ENCODE data around the gene BRD4. TPM values are rescaled to one million over a fixed set of nuclear protein-coding genes. Genes with fewer than 3 reads are reported as not detected.
A peak's percentile ranks its signal among the peaks of the same experiment; 100 is the strongest.

BRD4 gene
- total RNA-seq, 2 experiments from 2014 or later, result 94.3 to 99.6 TPM

DNA sequence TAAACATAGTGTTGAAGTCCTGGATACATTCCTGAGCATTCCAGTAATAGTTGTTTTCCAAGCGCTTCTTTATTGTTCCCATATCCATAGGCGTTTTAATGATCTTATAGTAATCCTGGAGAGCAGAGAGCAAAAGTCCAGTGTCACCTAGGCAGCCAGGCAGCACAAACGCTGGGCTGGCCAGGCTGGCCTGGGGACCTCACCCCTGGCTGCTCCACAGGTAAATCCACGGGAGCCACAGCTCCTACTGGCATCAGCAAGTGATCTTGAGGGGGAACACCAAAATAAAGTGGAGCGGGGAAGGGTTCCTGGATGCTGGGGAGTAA, 63.4 kb downstream of the BRD4 start:
- H3K27me3 Mint-ChIP-seq, result no peaks in the 10 kb centered on the region
- ATAC-seq, result no peak
- ChIA-PET CTCF (no interaction called here), POLR2A (no interaction called here)
- H3K9me3 Mint-ChIP-seq, result no peaks in the 10 kb centered on the region
- intact Hi-C loops (cut with micrococcal nuclease), result loop anchor here (10.0 kb wide), 1 partner anchor 286 kb away; no protein-coding TSS in a partner anchor
- DNase-seq, result no peak
- TF ChIP-seq, protein P1, sequence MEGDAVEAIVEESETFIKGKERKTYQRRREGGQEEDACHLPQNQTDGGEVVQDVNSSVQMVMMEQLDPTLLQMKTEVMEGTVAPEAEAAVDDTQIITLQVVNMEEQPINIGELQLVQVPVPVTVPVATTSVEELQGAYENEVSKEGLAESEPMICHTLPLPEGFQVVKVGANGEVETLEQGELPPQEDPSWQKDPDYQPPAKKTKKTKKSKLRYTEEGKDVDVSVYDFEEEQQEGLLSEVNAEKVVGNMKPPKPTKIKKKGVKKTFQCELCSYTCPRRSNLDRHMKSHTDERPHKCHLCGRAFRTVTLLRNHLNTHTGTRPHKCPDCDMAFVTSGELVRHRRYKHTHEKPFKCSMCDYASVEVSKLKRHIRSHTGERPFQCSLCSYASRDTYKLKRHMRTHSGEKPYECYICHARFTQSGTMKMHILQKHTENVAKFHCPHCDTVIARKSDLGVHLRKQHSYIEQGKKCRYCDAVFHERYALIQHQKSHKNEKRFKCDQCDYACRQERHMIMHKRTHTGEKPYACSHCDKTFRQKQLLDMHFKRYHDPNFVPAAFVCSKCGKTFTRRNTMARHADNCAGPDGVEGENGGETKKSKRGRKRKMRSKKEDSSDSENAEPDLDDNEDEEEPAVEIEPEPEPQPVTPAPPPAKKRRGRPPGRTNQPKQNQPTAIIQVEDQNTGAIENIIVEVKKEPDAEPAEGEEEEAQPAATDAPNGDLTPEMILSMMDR (IDR thresholded peaks at IDR 0.05), result no peak
- H3K4me1 Mint-ChIP-seq (ENCODE audit: low read depth), result peaks cover 24% of the 10 kb centered on the region
- H3K27ac Mint-ChIP-seq, result peak overlapping the region; percentile 47
- no peak overlapping the region for H3K4me3 Mint-ChIP-seq
- H3K36me3 Mint-ChIP-seq (ENCODE audit: low read depth), result peaks cover 36% of the 10 kb centered on the region

DNA sequence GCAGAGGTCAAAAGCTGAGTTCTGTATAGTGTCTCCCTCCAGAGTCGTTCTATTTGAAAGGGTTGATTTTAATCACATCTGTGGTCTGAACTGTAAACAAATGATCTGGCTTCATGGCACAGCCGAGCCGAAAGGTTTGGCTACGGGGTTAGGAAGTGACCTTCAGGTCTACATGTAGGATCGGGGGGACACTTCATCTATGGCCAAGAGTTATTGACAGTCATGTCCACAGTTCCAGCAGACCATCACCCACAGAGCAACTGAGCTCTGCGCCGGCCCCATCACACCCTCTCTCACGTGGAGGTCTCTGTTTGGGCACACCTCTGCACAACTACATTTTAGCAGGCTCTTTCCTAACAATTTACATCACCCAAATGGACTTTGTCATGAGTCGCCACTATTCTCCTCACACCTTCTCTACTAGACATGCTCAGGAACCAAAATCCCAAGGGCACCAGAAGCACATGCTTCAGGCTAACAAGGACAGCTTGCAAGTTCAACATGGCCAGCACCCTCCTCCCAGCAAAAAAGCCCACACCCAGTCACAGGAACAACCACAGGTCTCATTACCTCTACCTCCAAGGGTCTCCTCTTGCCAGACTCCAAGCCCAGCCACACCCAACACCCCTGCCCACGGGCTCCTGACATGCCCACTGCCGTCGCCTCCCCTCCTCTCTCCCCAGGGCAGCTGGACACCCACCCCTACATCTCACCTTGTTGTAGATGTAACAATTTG, 64.0 kb downstream of the BRD4 start:
- Mint-ChIP-seq H3K9me3 (no peaks in the 10 kb centered on the region), H3K27me3 (no peaks in the 10 kb centered on the region), H3K4me1 (ENCODE audit: low read depth) (peaks cover 21% of the 10 kb centered on the region), H3K4me3 (no peak overlapping the region), H3K36me3 (ENCODE audit: low read depth) (peaks cover 40% of the 10 kb centered on the region), H3K27ac (peak overlapping the region; percentile 47)
- intact Hi-C loops (cut with micrococcal nuclease), result loop anchor here (10.0 kb wide), 1 partner anchor 286 kb away; no protein-coding TSS in a partner anchor
- DNase-seq (no peak), ATAC-seq (no peak)
- POLR2A ChIA-PET, result interaction anchor here (0.9 to 1.3 kb wide), 2 partner anchors 74 to 112 kb away, joined by 3 to 6 read pairs; partner anchors contain the start of gene AKAP8
- CTCF ChIA-PET, result no interaction called here
- TF ChIP-seq, protein P1 (IDR thresholded peaks at IDR 0.05), result no peak

DNA sequence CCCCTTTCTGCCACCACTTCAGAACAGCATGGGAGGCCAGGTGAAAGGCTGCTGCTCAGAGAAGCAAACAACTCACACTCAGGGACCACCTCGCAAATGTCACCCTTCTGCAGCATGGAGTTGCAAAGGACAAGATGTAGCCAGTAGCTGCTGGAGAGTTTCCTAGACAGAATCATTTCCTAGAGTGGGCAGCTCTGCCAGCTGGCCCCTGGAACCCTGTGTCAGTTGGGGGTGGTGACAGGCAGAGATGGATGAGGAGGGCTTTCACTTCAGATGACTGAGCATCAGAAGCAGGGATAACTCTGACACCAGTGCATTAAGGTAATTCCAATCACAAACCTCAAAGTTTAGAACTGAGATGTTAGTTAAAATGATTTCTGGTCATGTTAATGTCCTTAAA, 65.7 kb downstream of the BRD4 start:
- Mint-ChIP-seq H3K4me3 (no peak overlapping the region), H3K27me3 (no peaks in the 10 kb centered on the region), H3K9me3 (no peaks in the 10 kb centered on the region), H3K4me1 (ENCODE audit: low read depth) (peaks cover 12% of the 10 kb centered on the region), H3K27ac (no peak overlapping the region), H3K36me3 (ENCODE audit: low read depth) (peaks cover 36% of the 10 kb centered on the region)
- no peak for ATAC-seq
- intact Hi-C loops (cut with micrococcal nuclease), result loop anchor here (10.0 kb wide), 1 partner anchor 288 kb away; no protein-coding TSS in a partner anchor
- ChIA-PET CTCF (no interaction called here), POLR2A (no interaction called here)
- DNase-seq, result no peak
- TF ChIP-seq, protein P1 (IDR thresholded peaks at IDR 0.05), result no peak

GRCh38 chr19:15265850-15266248, 66.5 kb downstream of the BRD4 start:
- H3K27me3 Mint-ChIP-seq, result no peaks in the 10 kb centered on the region
- peaks cover 6% of the 10 kb centered on the region for H3K4me1 Mint-ChIP-seq (ENCODE audit: low read depth)
- ATAC-seq (no peak), DNase-seq (no peak)
- H3K36me3 Mint-ChIP-seq (ENCODE audit: low read depth), result peaks cover 34% of the 10 kb centered on the region
- H3K9me3 Mint-ChIP-seq, result no peaks in the 10 kb centered on the region
- ChIA-PET CTCF (interaction anchor here (1.7 kb wide), 1 partner anchor 13 kb away, joined by 4 read pairs; no protein-coding TSS in a partner anchor), POLR2A (no interaction called here)
- H3K4me3 Mint-ChIP-seq, result no peak overlapping the region
- TF ChIP-seq, protein P1 (IDR thresholded peaks at IDR 0.05), result no peak
- no peak overlapping the region for H3K27ac Mint-ChIP-seq
- intact Hi-C loops (cut with micrococcal nuclease), result loop anchor here (10.0 kb wide), 1 partner anchor 289 kb away; no protein-coding TSS in a partner anchor

- H3K9me3 Mint-ChIP-seq, result no peaks in the 10 kb centered on the region
- no peak overlapping the region for H3K4me3 Mint-ChIP-seq
- TF ChIP-seq, protein P1 (IDR thresholded peaks at IDR 0.05), result no peak
- peaks cover 39% of the 10 kb centered on the region for H3K36me3 Mint-ChIP-seq (ENCODE audit: low read depth)
- H3K27ac Mint-ChIP-seq, result no peak overlapping the region
- H3K27me3 Mint-ChIP-seq, result no peaks in the 10 kb centered on the region
- CTCF ChIA-PET, result interaction anchor here (1.7 kb wide), 1 partner anchor 14 kb away, joined by 4 read pairs; no protein-coding TSS in a partner anchor
- H3K4me1 Mint-ChIP-seq (ENCODE audit: low read depth), result peaks cover 9% of the 10 kb centered on the region
- intact Hi-C loops (cut with micrococcal nuclease), result loop anchor here (10.0 kb wide), 1 partner anchor 289 kb away; no protein-coding TSS in a partner anchor
- ATAC-seq (no peak), DNase-seq (no peak)
- POLR2A ChIA-PET, result no interaction called here
These were observed 67.0 kb downstream of the BRD4 start for GRCh38 chr19:15265214-15265849.
